Dedifferentiated amniotic fluid mesenchymal stem cell (primary cell): Measurements from ENCODE around the gene MOAP1.
"Not testable (repeated sequence)": the region's sequence is repeated elsewhere in the genome, so short reads cannot be mapped to it uniquely, and the experiment has no call there.

Source experiments
- DNase-seq: peaks from one replicate; pipeline ENCODE4 v3.0.0-alpha.2; 2016; ENCODE audit errors: extremely low spot score

Gene MOAP1

GRCh38 chr14:93185349-93185720 lies 638 bp upstream of the MOAP1 start:
- no peak for DNase-seq

DNA sequence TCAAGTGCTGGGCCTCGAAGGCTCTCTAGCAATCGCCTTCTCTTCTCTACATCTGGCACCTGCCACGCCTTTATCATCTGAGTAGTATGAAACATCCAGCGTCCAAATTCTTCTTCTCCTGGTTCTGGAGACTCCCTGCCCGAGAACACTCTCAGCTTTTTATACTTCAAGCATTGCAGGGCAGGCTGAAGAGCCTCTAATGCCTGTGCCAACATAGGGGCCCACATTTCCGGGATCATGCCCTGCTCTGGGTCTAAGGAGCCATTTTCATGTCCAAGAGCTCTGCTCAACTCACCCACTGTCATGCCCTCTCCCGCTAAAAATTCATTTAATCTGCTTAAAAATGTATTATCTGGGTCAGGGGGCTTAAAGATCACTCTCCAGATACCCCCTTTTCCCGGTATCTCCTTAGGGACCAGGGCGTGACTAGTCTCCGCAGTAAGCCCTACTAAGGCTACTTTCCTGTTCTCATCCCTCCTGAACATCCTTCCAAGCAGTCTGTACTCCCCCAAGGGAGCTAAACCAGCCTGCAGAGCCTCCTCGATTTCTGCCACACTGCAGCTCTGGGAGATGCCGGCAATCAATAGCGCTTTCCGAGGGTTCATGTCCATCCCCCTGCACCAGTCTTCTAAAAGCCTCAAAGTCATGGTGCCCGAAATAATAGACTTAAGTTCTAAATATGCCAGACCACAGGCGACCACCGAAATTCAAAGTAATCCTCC lies 940 bp downstream of the MOAP1 start:
- no peak for DNase-seq

DNA sequence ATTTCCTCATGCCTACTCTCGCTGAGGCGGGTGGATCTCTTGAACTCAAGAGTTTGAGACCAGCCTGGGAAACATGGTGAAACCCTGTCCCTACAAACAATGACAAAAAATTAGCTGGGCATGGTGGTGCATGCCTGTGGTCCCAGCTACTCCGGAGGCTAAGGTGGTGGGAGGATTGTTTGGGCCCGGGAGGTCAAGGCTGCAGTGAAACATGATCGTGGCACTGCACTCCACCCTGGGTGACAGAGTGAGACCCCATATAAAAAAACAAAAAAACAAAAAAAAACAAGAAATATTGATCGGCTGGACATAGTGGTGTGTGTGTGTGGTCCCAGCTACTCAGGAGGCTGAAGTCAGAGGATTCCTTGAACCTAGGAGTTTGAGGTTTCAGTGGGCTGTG lies 9.2 kb downstream of the MOAP1 start:
- DNase-seq, result no peak

DNA sequence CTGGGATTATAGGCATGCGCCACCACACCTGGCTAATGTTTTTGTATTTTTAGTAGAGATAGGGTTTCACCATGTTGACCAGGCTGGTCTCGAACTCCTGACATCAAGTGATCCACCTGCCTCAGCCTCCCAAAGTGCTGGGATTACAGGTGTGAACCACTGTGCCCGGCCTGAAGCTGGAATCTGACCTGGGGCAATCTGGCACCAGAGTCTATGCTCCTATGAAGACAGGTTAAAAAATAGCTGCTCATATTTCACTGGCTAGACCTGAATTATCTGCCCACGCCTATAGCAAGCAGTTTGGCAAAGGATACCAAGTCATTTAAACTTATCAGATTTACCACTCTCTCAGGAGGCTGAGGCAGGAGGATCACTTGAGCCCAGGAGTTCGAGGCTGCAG lies 10.0 kb downstream of the MOAP1 start:
- not testable (repeated sequence) for DNase-seq

- no peak for DNase-seq
These were observed 10.7 kb downstream of the MOAP1 start for GRCh38 chr14:93173943-93174395.

- DNase-seq, result no peak
These were observed 13.3 kb downstream of the MOAP1 start for GRCh38 chr14:93171376-93171775.

GRCh38 chr14:93170141-93170540 lies 14.6 kb downstream of the MOAP1 start:
- not testable (repeated sequence) for DNase-seq

GRCh38 chr14:93169619-93170018 lies 15.1 kb downstream of the MOAP1 start:
- not testable (repeated sequence) for DNase-seq

DNA sequence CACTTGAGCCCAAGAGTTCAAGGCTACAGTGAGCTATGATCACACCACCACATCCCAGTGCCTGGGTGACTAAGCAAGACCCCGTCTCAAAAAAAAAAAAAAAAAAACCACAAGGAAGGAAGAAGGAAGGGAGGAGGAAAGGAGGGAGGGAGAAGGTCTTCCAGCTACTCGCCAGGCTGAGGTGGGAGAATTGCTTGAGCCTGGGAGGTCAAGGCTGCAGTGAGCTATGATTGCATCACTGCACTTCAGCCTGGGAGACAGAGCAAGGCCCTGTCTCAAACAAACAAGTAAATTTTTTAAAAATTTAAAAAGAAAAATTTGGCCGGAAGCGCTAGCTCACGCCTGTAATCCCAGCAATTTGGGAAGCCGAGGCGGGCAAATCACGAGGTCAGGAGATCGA lies 16.1 kb downstream of the MOAP1 start:
- not testable (repeated sequence) for DNase-seq

DNA sequence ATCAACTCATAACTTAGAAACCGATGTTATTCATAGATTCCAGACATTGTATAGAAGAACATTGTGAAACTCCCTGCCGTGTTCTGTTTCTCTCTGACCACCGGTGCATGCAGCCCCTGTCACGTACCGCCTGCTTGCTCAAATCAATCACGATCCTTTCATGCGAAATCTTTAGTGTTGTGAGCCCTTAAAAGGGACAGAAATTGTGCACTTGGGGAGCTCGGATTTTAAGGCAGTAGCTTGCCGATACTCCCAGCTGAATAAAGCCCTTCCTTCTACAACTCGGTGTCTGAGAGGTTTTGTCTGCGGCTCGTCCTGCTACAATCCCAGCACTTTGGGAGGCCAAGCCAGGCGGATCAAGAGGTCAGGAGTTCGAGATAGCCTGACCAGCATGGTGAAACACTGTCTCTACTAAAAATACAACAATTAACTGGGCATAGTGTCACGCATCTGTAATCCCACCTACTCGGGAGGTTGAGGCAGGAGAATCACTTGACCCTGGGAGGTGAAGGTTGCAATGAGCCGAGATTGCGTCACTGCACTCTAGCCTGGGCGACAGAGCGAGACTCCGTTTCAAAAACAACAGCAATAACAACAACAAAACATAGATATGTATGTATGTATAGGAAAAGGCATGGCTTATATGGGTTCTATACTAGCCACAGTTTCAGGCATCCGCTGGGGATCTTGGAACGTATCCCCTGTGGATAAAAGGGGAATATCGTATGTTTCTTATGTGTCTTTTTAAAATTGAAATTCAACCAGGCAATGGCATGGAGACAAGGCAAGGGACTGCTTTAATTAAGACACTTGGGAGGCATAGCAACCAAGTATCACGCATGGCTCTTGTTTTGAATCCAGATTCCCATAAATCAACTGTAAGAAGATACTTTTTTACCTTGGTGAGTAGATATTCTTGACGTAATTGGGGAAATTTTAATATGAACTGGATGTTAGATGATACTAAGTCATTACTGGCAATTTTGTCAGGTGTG lies 19.1 kb downstream of the MOAP1 start:
- not testable (repeated sequence) for DNase-seq

GRCh38 chr14:93163564-93163963 lies 21.1 kb downstream of the MOAP1 start:
- DNase-seq, result no peak

DNA sequence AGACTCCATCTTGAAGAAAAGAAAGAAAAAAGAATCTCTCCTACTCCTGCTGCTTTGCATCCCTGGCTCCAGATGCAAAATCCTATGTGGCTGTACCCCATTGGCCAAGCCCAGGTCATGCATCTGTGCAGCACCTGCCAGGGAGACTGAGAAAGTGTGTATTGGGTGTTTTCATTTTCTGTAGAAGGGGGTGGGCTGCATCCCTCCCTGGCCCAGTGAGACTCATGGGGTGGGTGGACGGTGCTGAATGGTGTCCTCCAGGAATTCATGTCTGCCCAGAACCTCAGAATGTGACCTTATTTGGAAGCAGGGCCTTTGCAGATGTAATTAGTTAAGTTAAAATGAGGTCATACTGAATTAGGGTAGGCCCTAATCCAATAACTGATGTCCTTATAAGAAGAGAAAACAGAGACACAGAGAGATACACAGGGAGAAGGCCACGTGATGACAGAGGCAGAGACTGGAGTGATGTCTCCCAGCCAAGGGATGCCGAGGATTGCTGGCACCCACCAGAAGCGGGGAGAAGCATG lies 23.2 kb downstream of the MOAP1 start:
- DNase-seq, result no peak

DNA sequence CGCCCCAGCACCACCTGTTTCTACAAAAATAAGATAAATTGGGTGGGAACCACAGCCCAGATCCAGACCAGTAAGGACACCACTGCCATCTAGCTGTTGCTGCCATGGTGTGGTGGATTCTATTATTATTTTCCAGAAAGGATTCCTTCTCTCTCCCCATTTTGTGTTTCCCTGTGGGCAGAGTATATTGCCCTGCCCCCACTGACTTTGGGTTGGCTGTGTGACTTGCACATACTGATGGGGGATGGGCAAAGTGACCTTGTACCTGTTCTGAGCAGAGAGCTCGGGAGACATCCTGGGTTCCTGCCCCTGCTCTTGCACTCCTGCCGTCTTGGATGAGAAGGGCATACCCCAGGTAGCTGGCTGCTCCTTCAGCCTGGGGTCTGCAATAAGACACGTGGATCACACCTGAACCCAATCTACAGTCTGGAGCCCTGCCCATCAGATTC lies 24.3 kb downstream of the MOAP1 start:
- DNase-seq, result no peak

DNA sequence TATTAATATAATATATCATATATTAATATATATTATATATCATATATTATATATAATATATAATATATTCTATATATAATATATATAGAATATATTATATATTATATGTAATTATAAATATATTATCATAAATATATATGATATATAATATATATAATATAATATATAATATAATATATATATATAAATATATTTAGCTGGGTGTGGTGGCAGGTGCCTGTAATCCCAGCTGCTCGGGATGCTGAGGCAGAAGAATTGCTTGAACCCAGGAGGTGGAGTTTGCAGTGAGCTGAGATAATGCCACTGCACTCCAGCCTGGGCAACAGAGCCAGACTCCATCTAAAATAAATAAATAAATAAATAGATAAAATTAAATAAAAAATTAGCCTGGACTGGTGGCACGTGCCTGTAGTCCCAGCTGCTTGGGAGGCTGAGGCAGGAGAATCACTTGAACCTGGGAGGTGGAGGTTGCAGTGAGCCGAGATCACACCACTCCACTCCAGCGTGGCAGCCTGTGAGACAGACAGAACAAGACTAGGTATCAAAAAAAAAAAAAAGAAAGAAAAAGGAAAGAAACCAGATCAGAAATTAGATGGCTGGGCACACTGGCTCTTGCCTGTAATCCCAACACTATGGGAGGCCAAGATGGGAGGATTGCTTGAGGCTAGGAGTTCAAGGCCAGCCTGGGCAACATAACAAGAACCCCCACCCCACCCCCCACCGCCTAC lies 24.9 kb downstream of the MOAP1 start:
- DNase-seq, result not testable (repeated sequence)

DNA sequence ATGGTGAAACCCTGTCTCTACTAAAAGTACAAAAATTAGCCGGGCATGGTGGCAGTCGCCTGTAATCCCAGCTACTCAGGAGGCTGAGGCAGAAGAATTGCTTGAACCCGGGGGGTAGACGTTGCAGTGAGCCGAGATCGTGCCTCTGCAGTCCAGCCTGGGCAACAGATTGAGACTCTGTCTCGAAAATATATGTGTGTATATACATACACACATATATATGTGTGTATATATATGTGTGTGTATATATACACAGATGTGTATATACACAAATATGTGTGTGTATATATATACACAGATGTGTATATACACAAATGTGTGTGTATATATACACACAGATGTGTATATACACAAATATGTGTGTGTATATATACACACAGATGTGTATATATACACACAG lies 26.3 kb downstream of the MOAP1 start:
- DNase-seq, result not testable (repeated sequence)

GRCh38 chr14:93156693-93157369 lies 27.9 kb downstream of the MOAP1 start:
- DNase-seq, result no peak

DNA sequence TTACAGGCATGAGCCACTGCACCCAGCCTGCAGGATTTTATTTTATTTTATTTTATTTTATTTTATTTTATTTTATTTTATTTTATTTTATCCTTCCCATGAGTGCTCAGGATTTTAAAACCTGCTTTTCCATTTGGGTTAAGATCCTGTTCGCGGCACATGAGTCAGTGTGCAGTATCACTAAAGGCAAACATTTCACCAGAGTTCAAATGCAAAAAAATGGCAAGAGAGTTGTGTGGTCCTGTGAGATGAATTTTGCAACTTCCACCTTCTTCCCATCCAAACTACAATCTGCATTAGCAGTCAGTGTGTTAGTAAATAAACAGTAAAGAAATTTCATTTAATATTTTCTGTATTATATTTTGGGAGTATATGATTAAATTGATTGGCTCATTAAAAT lies 29.0 kb downstream of the MOAP1 start:
- DNase-seq, result no peak

- DNase-seq, result no peak
These were observed 31.6 kb downstream of the MOAP1 start for GRCh38 chr14:93153121-93153520.

GRCh38 chr14:93150227-93151208 lies 34.2 kb downstream of the MOAP1 start:
- no peak for DNase-seq

DNA sequence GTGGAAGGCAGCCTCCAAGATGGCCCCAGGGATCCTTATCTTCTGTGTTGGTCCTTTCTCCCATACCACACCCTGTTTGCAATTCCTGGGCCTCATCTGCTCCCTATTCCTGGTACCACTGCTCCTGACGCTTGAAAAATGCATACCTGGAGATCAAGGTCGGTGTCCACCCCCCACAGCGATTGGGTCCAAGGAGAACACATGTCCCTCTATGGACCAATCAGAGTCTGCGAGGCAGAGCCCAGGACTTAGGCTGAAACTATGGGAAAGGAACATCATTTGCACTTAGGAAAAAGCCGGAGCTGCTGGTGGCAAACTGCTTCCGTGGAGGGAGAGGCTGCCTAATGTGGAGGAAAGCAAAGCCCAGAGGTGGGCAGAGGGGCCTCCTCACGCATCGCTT lies 35.7 kb downstream of the MOAP1 start:
- DNase-seq, result no peak
